Skin of body (tissue), 1 donor: ENCODE data around the gene RASGRP2. TPM values are rescaled to one million over a fixed set of nuclear protein-coding genes. Genes with fewer than 3 reads are reported as not detected.

Source experiments
- total RNA-seq: library from RNA; depleted of rRNA; stranded (reverse); fragments of >200 nt; gene quantifications from one replicate; pipeline ENCODE4 v1.2.3, GENCODE V29; 2014

Gene RASGRP2
- total RNA-seq, 1 donor from 2014 or later: 5.1 TPM

Other genes starting within 250 kb of the RASGRP2 start
- not detected for gene SLC22A11, start 188.2 kb downstream of the RASGRP2 start, total RNA-seq
- gene SLC22A12, start 152.9 kb downstream of the RASGRP2 start, total RNA-seq: not detected
- gene NRXN2, start 20.9 kb downstream of the RASGRP2 start, total RNA-seq: 8.5 TPM
- gene PYGM, start 15.8 kb upstream of the RASGRP2 start, total RNA-seq: 45.7 TPM
- gene SF1, start 34.4 kb upstream of the RASGRP2 start, total RNA-seq: 154 TPM
- 8.2 TPM for gene MAP4K2, start 59.1 kb upstream of the RASGRP2 start, total RNA-seq
- gene MEN1, start 66.4 kb upstream of the RASGRP2 start, total RNA-seq: 11.7 TPM
- 9.7 TPM for gene CDC42BPG, start 100.5 kb upstream of the RASGRP2 start, total RNA-seq
- gene EHD1, start 134.5 kb upstream of the RASGRP2 start, total RNA-seq: 27.1 TPM
- 8.1 TPM for gene ATG2A, start 173.1 kb upstream of the RASGRP2 start, total RNA-seq
- gene PPP2R5B, start 180.5 kb upstream of the RASGRP2 start, total RNA-seq: 5.5 TPM
- not detected for gene GPHA2, start 191.8 kb upstream of the RASGRP2 start, total RNA-seq
- not detected for gene MAJIN, start 228.0 kb upstream of the RASGRP2 start, total RNA-seq